MM.1S (cell line): ENCODE measurements around the gene SEL1L.
A peak's percentile ranks its signal among the peaks of the same experiment; 100 is the strongest.

Experiments
- DNase-seq: peaks from one replicate; pipeline ENCODE4 v3.0.0-alpha.2; 2015
- H2AFZ ChIP-seq: fragments of 300-600 bp; sonication (generic); 2 replicates; pipeline ENCODE4 v1.6.0; 2016; ENCODE audit warnings: antibody characterized with exemption, low read length
- H3F3A ChIP-seq: fragments of 300-600 bp; sonication (generic); 2 replicates; pipeline ENCODE4 v1.6.1; 2016; ENCODE audit warnings: mild to moderate bottlenecking, antibody characterized with exemption, low read length, moderate library complexity, mixed read lengths; ENCODE audit not compliant: insufficient read depth
- H3K27ac ChIP-seq: fragments of 300-600 bp; sonication (generic); 2 replicates; pipeline ENCODE4 v1.5.1; 2016; ENCODE audit warnings: mild to moderate bottlenecking, low read length
- H3K27me3 ChIP-seq: fragments of 300-600 bp; sonication (generic); replicated peaks from 2 replicates; pipeline ENCODE4 v1.6.0; 2016; ENCODE audit warnings: low read length; ENCODE audit not compliant: insufficient read depth
- H3K36me3 ChIP-seq: fragments of 300-600 bp; sonication (generic); replicated peaks from 2 replicates; pipeline ENCODE4 v1.6.1; 2016; ENCODE audit warnings: mild to moderate bottlenecking, low read length, mixed read lengths; ENCODE audit not compliant: insufficient read depth
- H3K4me1 ChIP-seq: fragments of 300-600 bp; sonication (generic); 2 replicates; pipeline ENCODE4 v1.6.1; 2016; ENCODE audit warnings: low read length, mixed read lengths
- H3K4me2 ChIP-seq: fragments of 300-600 bp; sonication (generic); 2 replicates; pipeline ENCODE4 v1.6.0; 2016; ENCODE audit warnings: low read depth, low read length
- H3K4me3 ChIP-seq: fragments of 300-600 bp; sonication (generic); 2 replicates; pipeline ENCODE4 v1.5.1; 2016; ENCODE audit warnings: low read length, mixed read lengths
- H3K79me2 ChIP-seq: fragments of 300-600 bp; sonication (generic); 2 replicates; pipeline ENCODE4 v1.6.1; 2016; ENCODE audit warnings: mixed run types, low read length, mixed read lengths
- H3K9ac ChIP-seq: fragments of 300-600 bp; sonication (generic); 2 replicates; pipeline ENCODE4 v1.6.1; 2016; ENCODE audit warnings: low read length, mixed read lengths
- H3K9me2 ChIP-seq: fragments of 300-600 bp; sonication (generic); replicated peaks from 2 replicates; pipeline ENCODE4 v1.6.1; 2016; ENCODE audit warnings: mild to moderate bottlenecking, low read length, mixed read lengths; ENCODE audit not compliant: insufficient read depth
- H3K9me3 ChIP-seq: fragments of 300-600 bp; sonication (generic); replicated peaks from 2 replicates; pipeline ENCODE4 v1.6.1; 2016; ENCODE audit warnings: mild to moderate bottlenecking, low read length, mixed read lengths; ENCODE audit not compliant: insufficient read depth
- H4K20me1 ChIP-seq: fragments of 300-600 bp; sonication (generic); 2 replicates; pipeline ENCODE4 v1.6.1; 2016; ENCODE audit warnings: mild to moderate bottlenecking, low read length, moderate library complexity, mixed read lengths; ENCODE audit not compliant: insufficient read depth
- EZH2 ChIP-seq: fragments of 300-600 bp; sonication (generic); optimal IDR thresholded peaks from 2 replicates; pipeline ENCODE3; 2017; ENCODE audit warnings: low read depth, mild to moderate bottlenecking, antibody characterized with exemption, low read length, mixed read lengths
- EZH2phosphoT487 ChIP-seq: fragments of 300-600 bp; sonication (generic); IDR thresholded peaks from 2 replicates; pipeline ENCODE4 v1.6.1; 2018; ENCODE audit warnings: antibody characterized with exemption, low read length
- TF ChIP-seq, protein P1 (sequence below): fragments of 300-600 bp; sonication (generic); IDR thresholded peaks from 2 replicates; pipeline ENCODE4 v1.5.1; 2016; ENCODE audit warnings: antibody characterized with exemption, low read length, mixed read lengths

Gene SEL1L

GRCh38 chr14:81476816-81477215 lies 56.8 kb downstream of the SEL1L start:
- DNase-seq, result no peak
- Histone ChIP-seq H3K4me3 (no peak overlapping the region), H2AFZ (no peak overlapping the region), H3K9ac (peak overlapping the region; percentile 59), H3F3A (peaks cover 87% of the 10 kb centered on the region), H3K9me3 (no peaks in the 10 kb centered on the region), H3K36me3 (no peaks in the 10 kb centered on the region; the same call in 1 of the 2 replicates), H3K4me1 (peaks cover 89% of the 10 kb centered on the region), H3K4me2 (peak overlapping the region; percentile 47; the same call in 1 of the 2 replicates), H3K27ac (peak overlapping the region; percentile 96), H4K20me1 (no peaks in the 10 kb centered on the region), H3K79me2 (peaks cover 6% of the 10 kb centered on the region), H3K27me3 (no peaks in the 10 kb centered on the region), H3K9me2 (no peaks in the 10 kb centered on the region)
- TF ChIP-seq EZH2phosphoT487, result no peak
- TF ChIP-seq, protein P1, sequence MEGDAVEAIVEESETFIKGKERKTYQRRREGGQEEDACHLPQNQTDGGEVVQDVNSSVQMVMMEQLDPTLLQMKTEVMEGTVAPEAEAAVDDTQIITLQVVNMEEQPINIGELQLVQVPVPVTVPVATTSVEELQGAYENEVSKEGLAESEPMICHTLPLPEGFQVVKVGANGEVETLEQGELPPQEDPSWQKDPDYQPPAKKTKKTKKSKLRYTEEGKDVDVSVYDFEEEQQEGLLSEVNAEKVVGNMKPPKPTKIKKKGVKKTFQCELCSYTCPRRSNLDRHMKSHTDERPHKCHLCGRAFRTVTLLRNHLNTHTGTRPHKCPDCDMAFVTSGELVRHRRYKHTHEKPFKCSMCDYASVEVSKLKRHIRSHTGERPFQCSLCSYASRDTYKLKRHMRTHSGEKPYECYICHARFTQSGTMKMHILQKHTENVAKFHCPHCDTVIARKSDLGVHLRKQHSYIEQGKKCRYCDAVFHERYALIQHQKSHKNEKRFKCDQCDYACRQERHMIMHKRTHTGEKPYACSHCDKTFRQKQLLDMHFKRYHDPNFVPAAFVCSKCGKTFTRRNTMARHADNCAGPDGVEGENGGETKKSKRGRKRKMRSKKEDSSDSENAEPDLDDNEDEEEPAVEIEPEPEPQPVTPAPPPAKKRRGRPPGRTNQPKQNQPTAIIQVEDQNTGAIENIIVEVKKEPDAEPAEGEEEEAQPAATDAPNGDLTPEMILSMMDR, result no peak
- TF ChIP-seq EZH2, result no peak

DNA sequence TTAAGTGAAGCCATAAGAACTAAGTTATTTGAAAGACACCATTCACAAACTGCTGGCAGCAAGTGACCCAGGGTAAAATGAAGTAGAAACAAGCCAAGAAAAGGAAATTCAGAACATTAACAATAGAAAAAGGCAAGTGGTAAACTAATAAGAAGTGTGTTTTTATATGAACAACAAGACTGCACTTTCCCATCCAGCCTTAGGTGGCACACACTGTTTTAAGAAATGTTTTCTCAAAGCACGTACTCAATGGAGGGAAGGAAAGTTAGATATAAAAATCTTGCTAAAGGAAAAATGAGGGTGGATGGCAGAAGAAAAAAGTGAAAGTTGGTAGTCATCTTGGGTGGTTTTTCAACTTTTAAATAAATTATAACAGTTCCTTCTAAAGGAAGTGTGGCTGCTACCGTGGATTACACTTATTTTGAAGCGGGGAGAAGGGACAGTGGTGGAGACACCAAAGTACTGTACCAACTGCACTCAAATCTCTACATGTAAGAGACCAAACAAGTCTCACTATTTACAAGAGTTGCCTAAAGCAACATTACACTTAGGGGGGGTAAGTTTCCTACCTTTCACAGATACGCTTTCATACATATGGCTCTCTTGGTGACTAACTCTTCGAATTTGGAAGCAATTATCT lies 58.8 kb downstream of the SEL1L start:
- no peaks in the 10 kb centered on the region for H3K9me3 ChIP-seq
- peak; percentile 15 for DNase-seq
- H3K36me3 ChIP-seq, result no peaks in the 10 kb centered on the region; the same call in 1 of the 2 replicates
- H3K4me2 ChIP-seq, result peak overlapping the region; percentile 55
- H3K27ac ChIP-seq, result peak overlapping the region; percentile 96
- no peaks in the 10 kb centered on the region for H3K27me3 ChIP-seq
- no peaks in the 10 kb centered on the region for H4K20me1 ChIP-seq
- H3K9ac ChIP-seq, result peak overlapping the region; percentile 68
- peaks cover 91% of the 10 kb centered on the region for H3F3A ChIP-seq
- TF ChIP-seq, protein P1, result no peak
- TF ChIP-seq EZH2phosphoT487 (no peak), EZH2 (no peak)
- H2AFZ ChIP-seq, result no peak overlapping the region
- peaks cover 89% of the 10 kb centered on the region for H3K4me1 ChIP-seq
- H3K9me2 ChIP-seq, result no peaks in the 10 kb centered on the region
- peaks cover 6% of the 10 kb centered on the region for H3K79me2 ChIP-seq
- no peak overlapping the region; the same call in 1 of the 2 replicates for H3K4me3 ChIP-seq

GRCh38 chr14:81474148-81474492 lies 59.5 kb downstream of the SEL1L start:
- H3K79me2 ChIP-seq, result peaks cover 6% of the 10 kb centered on the region
- H3K27ac ChIP-seq, result peak overlapping the region; percentile 96
- no peaks in the 10 kb centered on the region for H3K9me3 ChIP-seq
- no peaks in the 10 kb centered on the region for H3K27me3 ChIP-seq
- H3K36me3 ChIP-seq, result no peaks in the 10 kb centered on the region; the same call in 1 of the 2 replicates
- H3F3A ChIP-seq, result peaks cover 88% of the 10 kb centered on the region
- H3K9ac ChIP-seq, result peak overlapping the region; percentile 68
- TF ChIP-seq EZH2phosphoT487 (no peak), EZH2 (no peak)
- TF ChIP-seq, protein P1, result no peak
- H3K4me1 ChIP-seq, result peaks cover 87% of the 10 kb centered on the region
- no peak overlapping the region for H2AFZ ChIP-seq
- peak overlapping the region; percentile 55 for H3K4me2 ChIP-seq
- H3K9me2 ChIP-seq, result no peaks in the 10 kb centered on the region
- H3K4me3 ChIP-seq, result peak overlapping the region; percentile 15; the same call in 1 of the 2 replicates
- H4K20me1 ChIP-seq, result no peaks in the 10 kb centered on the region
- peak; percentile 76 for DNase-seq
